HG03280 (cell line): ENCODE results near the gene ZBTB34.

Experiments
- ATAC-seq: cut with Tn5 transposase; IDR thresholded peaks from one replicate; pipeline ENCODE4 v1.9.1; 2021; ENCODE audit warnings: mild to moderate bottlenecking, moderate library complexity; ENCODE audit not compliant: unreplicated experiment

Gene ZBTB34

DNA sequence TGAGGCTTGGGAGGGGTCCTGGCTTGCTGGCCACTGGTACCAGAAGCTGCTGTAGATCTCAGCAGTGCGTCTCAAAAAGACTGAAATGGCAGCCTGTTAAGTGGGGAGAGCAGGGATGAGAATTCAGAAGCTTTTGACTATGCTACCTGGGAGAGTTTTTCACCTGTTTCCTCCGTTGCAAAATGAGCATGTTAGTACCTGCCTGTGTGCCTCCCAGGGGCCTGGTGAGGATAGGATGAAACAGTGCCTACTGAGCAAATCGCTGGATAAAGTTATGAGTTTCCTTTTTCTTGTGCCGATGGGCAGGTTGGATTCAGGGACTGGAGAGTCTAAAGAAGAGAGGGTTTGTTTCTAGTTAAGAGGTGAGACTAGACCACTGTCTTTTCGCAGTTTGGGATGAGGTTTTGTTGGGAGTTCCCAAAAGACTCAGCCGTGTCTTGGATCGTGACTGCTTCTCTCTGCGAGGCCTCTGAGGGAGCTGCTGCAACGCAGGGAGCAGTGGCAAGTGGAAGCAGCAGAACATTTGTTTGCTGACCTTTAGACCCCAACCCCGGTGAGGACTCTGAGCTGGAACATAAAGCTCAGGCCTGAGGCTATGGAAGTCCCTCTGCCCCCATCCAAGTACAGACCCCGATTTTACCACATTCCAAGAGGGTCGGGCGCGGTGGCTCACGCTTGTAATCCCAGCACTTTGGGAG is 55.6 kb downstream of the ZBTB34 start:
- no peak for ATAC-seq

DNA sequence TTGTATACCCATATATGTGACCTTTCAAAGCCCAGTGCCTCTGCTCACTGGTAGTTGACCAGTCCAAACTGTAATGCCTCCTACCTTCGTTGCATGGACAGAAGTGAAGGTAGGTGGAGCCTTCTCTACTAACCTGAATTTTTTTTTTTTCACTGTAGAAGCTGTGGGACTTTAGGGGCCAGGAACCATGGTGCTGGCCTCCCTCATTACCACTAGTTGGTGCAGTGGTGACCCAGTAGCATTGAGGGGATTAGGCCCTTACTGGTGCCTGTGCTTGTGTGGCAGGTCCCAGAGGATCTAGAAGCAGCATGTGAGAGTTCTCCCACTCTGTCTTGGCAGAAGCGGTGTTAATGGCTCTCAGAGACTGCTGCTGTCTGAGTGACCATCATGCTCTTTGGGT is 56.5 kb downstream of the ZBTB34 start:
- no peak for ATAC-seq

DNA sequence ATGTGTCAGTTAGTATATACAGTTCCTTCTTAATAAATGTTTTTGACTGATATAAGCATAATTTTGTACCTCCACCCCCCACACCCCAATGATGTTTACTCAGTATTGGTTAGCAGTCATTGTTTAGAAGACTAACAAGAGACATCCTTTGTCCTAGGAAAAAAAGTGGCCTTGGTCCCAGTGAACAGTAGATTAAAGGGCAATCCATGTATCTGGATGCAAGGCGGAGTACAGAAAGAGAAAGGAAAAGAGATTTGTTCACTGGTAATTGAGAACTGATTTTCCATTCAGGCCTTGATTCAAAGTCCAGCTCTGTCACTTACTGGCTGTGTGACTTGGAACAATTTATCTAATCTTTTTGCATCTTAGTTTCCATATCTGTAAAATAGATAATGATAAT is 58.8 kb downstream of the ZBTB34 start:
- no peak for ATAC-seq

DNA sequence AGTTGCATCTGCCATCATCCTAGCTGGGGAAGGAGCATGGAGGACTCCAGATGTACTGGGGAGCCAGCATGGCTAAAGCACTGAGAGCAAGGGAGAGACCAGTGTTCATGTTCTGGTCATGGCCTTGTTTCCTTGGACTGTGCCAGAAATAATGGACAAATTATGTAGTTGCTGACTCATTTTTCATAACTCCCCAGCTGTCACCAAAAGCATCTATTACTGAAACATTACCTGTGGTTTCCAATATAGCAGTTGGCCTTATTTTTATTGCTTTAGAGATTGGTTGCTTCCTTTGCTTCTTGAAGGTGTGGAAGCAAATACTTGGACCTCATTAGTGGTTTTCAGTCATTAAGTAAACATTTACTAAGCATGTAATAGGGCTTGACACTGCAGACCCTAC is 65.4 kb downstream of the ZBTB34 start:
- ATAC-seq, result no peak

DNA sequence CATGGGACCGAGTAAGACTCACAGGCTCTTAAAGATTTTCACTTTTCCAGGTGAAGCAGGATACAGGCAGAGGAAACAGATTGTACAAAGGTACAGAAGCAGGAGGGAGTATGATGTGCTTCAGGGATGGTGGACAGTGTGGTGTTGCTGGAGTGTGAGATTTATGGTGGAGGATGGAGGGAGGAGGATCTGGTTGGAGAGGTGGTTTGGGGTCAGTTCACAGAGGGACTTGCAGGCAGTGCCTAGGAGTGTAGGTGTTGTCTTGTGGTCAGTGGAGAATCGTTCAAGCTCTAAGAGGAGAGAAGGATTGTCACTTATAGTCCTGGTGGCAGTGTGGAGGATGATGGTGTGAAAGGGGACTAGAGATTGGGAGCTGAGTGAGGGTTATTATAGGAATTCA is 65.9 kb downstream of the ZBTB34 start:
- no peak for ATAC-seq

DNA sequence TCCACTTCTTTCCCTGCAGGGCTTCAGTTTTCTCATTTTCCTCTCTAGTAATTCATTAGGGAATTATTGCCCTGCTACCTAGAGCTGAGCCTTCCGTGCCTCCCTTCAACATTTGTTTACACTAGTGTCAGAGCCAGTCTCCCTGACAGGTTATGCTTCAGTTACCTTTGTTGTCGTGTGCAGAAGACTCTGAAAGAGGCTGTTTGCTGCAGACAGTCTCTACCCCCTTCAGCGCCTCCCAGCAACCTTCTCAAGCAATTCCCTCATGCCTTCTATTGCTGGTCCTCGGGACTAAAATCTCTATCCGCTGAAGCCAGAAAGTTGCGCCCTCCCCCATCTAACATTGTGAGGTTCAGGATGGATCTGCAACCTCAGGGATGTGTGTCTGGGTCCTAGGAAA is 67.0 kb downstream of the ZBTB34 start:
- ATAC-seq, result no peak

DNA sequence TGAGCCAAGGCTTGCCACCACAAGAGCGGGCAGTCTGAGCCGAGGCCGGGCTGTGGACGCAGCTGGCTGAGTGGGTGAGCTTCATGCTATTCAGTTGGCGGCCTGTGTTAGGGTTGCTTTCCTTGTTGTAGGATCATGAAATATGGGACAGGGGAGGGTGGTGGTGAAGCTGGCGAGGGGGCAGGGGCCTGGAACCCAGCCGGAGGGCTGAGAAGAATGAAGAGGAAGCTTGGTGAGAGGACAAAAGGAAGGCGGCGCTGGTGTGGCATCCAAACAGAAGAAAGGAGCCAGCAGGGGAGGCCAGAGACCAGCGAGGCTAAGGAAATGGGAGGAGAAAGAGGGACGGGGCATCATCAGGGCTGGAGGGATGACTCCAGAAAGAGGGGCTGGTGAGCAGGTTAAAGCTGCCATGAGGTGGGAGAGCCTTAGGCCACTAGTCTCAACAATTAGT is 72.5 kb downstream of the ZBTB34 start:
- no peak for ATAC-seq

DNA sequence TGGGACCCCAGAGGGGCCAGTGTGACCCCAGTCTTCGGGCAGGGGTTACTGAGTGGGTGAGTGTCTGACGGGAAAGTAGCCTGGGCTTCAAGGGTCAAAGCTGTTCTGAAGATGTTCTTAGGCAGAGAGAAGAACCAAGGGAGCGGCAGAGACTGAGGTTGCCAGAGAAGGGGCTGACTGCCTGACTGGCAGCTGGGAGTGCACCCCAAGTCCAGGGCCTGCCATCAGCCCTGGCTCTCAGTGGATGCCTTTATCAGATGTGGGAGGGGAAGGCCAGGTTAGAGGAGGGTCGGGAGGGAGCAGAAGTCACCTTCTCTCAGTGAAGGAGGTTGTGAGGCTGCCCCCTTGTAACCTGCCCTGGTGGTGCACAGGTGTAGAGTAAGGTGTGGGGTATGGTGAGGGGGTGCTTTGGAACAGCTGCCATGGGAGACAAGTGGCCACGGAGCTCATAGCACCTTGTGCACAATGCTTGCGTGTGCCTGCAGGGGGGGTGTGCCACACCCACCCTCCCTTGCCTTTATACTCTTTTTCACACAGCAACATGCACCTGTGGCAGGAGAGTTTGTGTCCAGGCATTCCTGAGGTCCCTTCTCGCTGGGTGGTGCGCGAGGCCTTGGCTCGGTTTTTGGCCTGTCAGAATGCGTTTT is 73.0 kb downstream of the ZBTB34 start:
- no peak for ATAC-seq

DNA sequence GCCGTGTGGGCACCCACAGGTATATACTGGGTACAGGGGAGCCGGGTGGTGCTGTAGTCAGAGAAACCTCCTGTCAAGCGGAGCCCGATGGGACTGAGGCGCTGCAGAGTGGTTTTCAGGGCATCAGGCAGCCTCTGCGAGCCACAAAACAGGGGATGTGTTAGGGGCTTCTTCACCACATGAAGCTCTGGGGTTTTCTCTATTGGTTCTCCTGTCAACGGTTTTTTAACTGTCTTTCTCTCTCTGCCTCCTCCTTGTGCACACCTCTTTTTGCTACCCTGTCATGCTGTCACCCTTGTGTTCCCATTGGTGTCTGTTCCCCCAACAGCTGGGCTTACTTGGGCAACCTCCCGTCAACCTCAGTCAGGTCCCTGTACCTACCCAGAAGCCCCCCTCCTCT is 74.0 kb downstream of the ZBTB34 start:
- no peak for ATAC-seq
